ENCODE data around the gene BMPER. TPM values are rescaled to one million over a fixed set of nuclear protein-coding genes. Genes with fewer than 3 reads are reported as not detected.

BMPER gene
- total RNA-seq, 1 experiment from 2014 or later, result 0.50 TPM

DNA sequence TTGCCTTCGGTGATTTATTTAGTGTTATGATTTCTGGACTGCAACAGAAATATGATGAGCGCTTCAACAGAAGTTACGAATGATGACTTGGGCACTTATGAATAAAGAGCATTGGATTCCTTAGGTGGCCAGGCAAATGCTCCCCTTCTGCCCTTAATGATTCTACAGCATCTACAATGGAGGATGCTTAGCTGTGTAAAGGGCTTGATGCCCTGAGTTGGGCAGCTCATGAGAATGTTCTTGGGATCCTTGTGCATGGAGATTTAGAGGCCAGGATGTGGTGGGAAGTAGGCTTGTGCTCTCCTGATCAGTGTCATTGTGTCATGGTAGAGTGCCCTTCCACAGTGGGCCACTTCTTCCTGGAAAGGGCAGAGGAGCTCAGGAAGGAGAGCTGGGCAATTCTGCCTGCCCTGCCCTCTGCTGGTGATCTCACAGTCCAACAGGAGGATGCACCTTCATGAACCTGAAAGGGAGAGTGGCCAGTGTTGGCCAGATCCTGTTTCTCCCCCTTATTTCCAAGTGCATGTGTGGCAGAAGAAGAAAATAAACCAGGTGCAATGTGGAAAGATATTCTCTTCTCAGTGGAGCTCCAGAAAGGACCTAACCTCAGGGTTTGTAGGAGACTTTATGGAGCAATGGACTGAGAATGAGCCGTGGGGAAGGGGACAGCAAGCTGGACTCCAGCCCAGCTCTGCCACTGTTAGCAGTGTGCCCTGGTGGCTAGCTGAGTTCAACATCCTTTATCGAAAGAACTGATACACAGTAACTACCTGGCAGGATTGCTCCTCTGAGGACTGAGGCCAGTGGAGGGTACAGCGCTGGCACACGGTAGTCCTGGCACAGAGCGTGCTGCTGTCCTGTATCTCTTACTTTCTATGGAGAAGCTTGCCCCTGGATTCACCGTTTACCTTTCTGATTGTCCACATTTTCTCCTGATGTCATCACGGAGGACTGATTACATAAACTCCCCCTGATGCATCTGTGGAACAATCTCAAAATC, 182.9 kb downstream of the BMPER start:
- DNase-seq, result peak in 1 of 2 experiments; percentile 21
- CTCF ChIA-PET, result interaction anchor here (1.0 to 1.2 kb wide), 2 partner anchors 106 to 845 kb away, joined by 3 to 11 read pairs; no protein-coding TSS in a partner anchor
- TF ChIP-seq EZH2 (IDR thresholded peaks at IDR 0.05; ENCODE audit: low read depth), result no peak
- TF ChIP-seq, protein P1, sequence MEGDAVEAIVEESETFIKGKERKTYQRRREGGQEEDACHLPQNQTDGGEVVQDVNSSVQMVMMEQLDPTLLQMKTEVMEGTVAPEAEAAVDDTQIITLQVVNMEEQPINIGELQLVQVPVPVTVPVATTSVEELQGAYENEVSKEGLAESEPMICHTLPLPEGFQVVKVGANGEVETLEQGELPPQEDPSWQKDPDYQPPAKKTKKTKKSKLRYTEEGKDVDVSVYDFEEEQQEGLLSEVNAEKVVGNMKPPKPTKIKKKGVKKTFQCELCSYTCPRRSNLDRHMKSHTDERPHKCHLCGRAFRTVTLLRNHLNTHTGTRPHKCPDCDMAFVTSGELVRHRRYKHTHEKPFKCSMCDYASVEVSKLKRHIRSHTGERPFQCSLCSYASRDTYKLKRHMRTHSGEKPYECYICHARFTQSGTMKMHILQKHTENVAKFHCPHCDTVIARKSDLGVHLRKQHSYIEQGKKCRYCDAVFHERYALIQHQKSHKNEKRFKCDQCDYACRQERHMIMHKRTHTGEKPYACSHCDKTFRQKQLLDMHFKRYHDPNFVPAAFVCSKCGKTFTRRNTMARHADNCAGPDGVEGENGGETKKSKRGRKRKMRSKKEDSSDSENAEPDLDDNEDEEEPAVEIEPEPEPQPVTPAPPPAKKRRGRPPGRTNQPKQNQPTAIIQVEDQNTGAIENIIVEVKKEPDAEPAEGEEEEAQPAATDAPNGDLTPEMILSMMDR (conservative IDR thresholded peaks at IDR 0.05), result peak; percentile 69

DNA sequence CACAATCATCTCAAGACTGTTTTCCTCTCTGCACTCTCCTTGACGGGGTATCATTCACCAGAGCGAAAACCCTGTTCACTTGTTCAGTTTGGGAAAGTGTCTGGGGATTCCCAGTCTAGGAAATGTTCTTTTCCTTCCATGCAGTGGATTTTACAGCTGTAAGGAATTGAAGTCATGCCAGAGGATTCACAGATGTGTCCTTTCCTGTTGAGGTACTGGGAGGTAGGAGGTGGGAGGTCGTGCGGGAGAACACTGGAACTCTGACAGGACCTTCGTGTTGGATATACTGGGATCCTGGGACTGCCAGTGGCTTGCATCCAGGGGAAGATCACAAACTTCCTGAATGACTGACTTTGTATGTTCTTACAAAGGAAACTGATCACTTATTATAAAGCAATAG, 185.5 kb downstream of the BMPER start:
- Histone ChIP-seq H3K4me1 (replicated peaks; ENCODE audit: insufficient read depth) (no peaks in the 10 kb centered on the region), H3K27me3 (ENCODE audit: insufficient read depth, low read depth) (no peaks in the 10 kb centered on the region), H3K79me2 (ENCODE audit: low read depth) (no peaks in the 10 kb centered on the region), H2AFZ (no peak overlapping the region), H3K27ac (no peak overlapping the region), H3K36me3 (ENCODE audit: low read depth) (no peaks in the 10 kb centered on the region), H3F3A (ENCODE audit: insufficient read depth, low read depth) (no peaks in the 10 kb centered on the region), H4K20me1 (ENCODE audit: insufficient read depth) (no peaks in the 10 kb centered on the region), H3K9me3 (ENCODE audit: insufficient read depth, low read depth) (no peaks in the 10 kb centered on the region), H3K4me3 (no peak overlapping the region), H3K9me2 (ENCODE audit: insufficient read depth) (no peaks in the 10 kb centered on the region), H3K4me2 (no peak overlapping the region)
- POLR2A ChIA-PET (ENCODE audit: unreplicated experiment), result no interaction called here
- intact Hi-C loops (cut with micrococcal nuclease; ENCODE audit: unreplicated experiment), result no loop called here
- BruUV-seq (replicated peaks), result no TSS peak
- TF ChIP-seq EZH2 (IDR thresholded peaks at IDR 0.05; ENCODE audit: low read depth), result no peak
- TF ChIP-seq, protein P1 (conservative IDR thresholded peaks at IDR 0.05), result no peak
- CTCF ChIA-PET, result no interaction called here
- DNase-seq, result no peak

More for the DNA sequence above, 182.9 kb downstream of the BMPER start:
- no peaks in the 10 kb centered on the region for H3K79me2 ChIP-seq (ENCODE audit: low read depth)
- H3K9me3 ChIP-seq (ENCODE audit: insufficient read depth, low read depth), result no peaks in the 10 kb centered on the region
- no peaks in the 10 kb centered on the region for H4K20me1 ChIP-seq (ENCODE audit: insufficient read depth)
- no peaks in the 10 kb centered on the region for H3K27me3 ChIP-seq (ENCODE audit: insufficient read depth, low read depth)
- no peak overlapping the region for H3K4me3 ChIP-seq
- H3K27ac ChIP-seq, result no peak overlapping the region
- H3K4me2 ChIP-seq, result no peak overlapping the region
- no peaks in the 10 kb centered on the region for H3K36me3 ChIP-seq (ENCODE audit: low read depth)
- intact Hi-C loops (cut with micrococcal nuclease; ENCODE audit: unreplicated experiment), result loop anchor here (1.0 kb wide), 2 partner anchors 106 to 845 kb away; no protein-coding TSS in a partner anchor
- H3F3A ChIP-seq (ENCODE audit: insufficient read depth, low read depth), result no peaks in the 10 kb centered on the region
- H2AFZ ChIP-seq, result no peak overlapping the region
- no TSS peak for BruUV-seq (replicated peaks)
- POLR2A ChIA-PET (ENCODE audit: unreplicated experiment), result no interaction called here
- H3K4me1 ChIP-seq (replicated peaks; ENCODE audit: insufficient read depth), result no peaks in the 10 kb centered on the region
- H3K9me2 ChIP-seq (ENCODE audit: insufficient read depth), result no peaks in the 10 kb centered on the region

DNA sequence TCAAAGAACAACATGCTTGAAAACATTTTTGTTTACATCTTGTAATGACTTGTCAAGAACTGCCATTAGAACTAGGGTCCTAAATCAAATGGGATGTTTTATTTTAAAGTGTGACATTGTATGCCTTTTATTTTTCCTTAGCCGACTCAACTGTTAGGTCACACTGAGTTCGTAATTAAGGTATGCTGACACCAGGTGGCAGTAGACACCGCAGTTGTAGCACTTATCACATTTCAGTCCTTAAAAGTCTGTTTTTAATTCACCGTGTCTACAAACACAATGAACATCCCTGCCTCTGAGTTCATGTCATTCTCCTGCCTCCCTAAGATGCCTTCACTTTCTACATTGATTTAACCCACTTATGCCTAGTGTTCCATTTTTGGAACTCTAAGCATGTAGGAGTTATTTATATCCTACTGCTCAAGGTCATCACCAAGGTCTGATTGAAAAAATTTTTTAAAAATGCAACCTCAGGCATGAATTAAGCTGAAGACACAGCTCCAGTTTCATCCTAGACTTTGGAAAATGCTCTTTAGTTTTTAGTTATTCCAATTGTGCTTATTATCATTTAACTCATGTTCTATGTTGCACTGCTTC, 186.1 kb downstream of the BMPER start:
- no peak for DNase-seq
- ChIA-PET POLR2A (ENCODE audit: unreplicated experiment) (no interaction called here), CTCF (no interaction called here)
- BruUV-seq (replicated peaks), result no TSS peak
- no peaks in the 10 kb centered on the region for H3K9me2 ChIP-seq (ENCODE audit: insufficient read depth)
- no peak overlapping the region for H2AFZ ChIP-seq
- no peaks in the 10 kb centered on the region for H3K79me2 ChIP-seq (ENCODE audit: low read depth)
- no peaks in the 10 kb centered on the region for H3K9me3 ChIP-seq (ENCODE audit: insufficient read depth, low read depth)
- no peaks in the 10 kb centered on the region for H3K27me3 ChIP-seq (ENCODE audit: insufficient read depth, low read depth)
- no peaks in the 10 kb centered on the region for H4K20me1 ChIP-seq (ENCODE audit: insufficient read depth)
- no peaks in the 10 kb centered on the region for H3F3A ChIP-seq (ENCODE audit: insufficient read depth, low read depth)
- no peaks in the 10 kb centered on the region for H3K4me1 ChIP-seq (replicated peaks; ENCODE audit: insufficient read depth)
- H3K4me3 ChIP-seq, result no peak overlapping the region
- TF ChIP-seq, protein P1 (conservative IDR thresholded peaks at IDR 0.05), result peak; percentile 88
- TF ChIP-seq EZH2 (IDR thresholded peaks at IDR 0.05; ENCODE audit: low read depth), result no peak
- no peaks in the 10 kb centered on the region for H3K36me3 ChIP-seq (ENCODE audit: low read depth)
- H3K4me2 ChIP-seq, result no peak overlapping the region
- H3K27ac ChIP-seq, result no peak overlapping the region
- intact Hi-C loops (cut with micrococcal nuclease; ENCODE audit: unreplicated experiment), result no loop called here
